ENCODE results near the gene ETV6.
"Not testable (repeated sequence)": the region's sequence is repeated elsewhere in the genome, so short reads cannot be mapped to it uniquely, and the experiment has no call there.

ETV6 gene

DNA sequence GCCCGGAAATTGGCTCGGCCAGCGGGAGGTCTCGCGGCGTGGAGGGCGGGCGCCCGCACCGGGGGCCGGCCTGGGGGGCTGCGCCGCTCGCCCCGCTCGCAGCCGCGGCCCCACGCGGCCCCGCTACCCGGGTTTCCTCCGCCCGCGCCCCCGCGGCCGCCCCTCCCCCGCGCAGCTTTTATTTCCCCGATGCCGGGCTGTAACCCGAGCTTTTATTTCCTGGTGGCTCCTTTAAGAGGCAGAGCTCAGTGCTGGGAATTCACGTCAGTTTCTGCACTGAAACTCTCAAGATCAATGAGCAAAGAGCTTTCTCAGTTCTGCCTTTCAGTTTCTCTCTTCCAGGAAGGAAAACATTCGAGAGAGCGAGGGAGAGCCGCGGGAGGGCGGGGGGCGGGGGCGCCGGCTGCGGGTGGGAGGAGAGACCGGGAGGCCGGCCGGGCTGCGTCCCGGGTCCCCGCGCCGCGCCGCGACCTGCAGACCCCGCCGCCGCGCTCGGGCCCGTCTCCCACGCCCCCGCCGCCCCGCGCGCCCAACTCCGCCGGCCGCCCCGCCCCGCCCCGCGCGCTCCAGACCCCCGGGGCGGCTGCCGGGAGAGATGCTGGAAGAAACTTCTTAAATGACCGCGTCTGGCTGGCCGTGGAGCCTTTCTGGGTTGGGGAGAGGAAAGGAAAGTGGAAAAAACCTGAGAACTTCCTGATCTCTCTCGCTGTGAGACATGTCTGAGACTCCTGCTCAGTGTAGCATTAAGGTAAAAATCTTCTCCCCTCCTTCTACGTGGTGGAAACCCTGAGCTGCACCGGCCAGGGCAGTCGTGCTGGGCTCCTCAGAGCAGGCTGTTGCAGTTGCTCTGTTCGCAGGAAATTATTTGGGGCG is at the start of gene ETV6:
TSS of gene ETV6 (plus strand) at position 262 of the 873 bp plus-strand sequence. CDS start at position 716, 454 bp downstream.
- DNase-seq = peak; percentile 87 to 92

DNA sequence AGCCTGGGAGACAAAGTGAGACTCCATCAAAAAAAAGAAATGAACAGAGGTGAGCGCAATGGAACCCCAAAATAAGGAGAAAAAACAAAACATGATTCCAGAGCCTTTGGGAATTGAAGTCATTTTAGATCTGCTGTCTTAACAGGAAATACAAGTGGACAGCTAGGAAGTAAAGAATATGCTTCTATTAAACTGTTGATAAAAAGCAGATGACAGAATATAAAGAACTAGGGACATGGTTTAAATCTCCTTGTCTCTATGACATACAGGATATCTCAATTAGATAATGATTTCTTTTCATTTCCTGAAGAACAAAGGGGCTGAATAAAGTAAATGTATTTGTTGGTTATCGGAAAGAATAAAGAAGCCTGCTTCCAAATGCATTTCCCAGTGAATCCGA is 49.3 kb upstream of the ETV6 start:
- no peak for DNase-seq

DNA sequence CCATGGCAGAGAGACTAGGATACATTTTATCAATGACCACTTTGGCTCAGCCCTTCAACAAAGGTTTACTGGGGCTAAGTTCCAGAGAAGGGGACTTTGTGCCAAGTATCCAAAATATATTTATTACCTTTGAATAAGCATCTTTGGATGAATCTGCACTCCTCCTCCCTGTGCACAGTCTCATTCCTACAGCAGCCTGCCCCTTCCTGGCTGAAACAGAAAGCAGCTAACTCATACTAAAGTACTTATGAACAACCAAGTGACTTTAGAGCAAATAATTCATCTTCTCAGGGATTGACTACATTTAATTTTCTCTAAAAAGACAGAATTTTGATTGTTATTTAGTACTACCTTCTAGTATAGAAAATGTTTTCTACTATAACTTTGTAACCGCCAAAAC is 47.8 kb upstream of the ETV6 start:
- no peak for DNase-seq

DNA sequence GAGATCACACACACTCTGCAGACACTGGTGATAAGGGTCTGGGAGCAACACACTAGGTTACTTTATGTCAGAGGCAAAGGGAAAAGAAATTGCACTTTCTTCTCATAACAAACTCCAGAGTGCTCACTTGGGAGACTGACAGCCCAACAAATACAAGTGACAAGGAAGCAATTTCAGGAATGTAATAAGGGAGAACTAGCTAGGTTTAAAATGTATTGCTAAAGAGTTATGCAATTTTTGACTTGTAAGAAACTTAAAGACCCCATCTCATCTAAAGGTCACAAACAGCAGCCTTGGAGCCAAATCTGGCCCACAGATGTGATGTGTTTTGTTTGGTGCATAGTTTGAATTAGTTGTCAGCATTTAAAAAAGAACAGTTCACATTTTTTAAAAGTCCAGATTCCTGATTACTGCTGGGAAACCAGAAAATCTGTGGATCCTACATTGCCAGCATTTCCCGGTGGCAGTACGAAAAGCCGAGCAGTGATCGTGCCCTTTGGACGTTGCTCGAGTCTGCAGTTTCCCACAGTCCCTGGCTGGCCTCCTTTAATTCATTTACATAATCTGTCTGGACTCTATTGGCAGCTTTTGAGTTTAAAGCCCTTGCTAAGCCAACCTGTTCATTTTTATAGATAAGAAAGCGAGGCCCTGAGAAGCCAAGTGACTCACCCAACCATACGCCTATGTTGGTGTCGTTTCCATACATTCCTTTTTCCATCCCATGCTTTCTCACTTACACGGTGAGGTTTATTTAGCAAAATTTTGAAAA is 42.0 kb upstream of the ETV6 start:
- no peak for DNase-seq

DNA sequence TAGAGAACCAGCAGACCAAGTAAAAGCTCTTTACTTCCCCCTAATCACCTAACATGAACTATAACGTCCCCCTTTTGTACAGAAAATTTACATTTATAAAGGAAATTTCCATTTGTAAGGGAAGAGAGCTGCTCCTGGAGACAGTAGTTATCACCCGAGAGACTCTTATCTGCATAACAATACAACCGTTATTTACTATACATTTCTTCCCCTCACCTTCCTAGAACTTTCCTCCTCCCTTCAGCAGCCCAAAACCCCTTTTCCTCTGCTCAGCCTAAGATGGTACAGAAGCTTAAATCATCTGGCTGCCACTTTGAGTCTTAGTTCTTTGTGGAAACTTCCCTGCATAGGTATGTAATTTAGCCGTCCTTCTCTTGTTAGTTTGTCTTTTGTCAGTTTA is 40.4 kb upstream of the ETV6 start:
- DNase-seq = no peak

DNA sequence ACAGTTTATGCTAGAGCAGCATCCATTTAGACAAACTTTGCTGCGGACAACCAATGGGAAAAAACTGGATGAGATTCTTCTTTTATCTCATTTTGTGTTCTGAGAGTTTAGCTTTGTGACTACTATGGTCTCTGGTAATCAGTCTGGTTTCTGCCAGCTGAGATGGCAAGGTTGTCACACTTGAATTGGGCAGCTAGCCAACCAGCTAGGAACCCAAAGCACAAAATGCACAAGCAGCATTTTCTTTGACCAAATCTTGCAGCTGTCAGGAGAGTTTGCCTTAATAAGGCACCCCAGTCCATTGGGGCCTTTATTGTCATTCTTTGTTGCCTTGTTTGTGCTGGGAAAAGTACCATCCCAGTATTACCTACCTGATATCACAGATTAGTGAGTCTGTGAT is 34.0 kb upstream of the ETV6 start:
- no peak for DNase-seq

DNA sequence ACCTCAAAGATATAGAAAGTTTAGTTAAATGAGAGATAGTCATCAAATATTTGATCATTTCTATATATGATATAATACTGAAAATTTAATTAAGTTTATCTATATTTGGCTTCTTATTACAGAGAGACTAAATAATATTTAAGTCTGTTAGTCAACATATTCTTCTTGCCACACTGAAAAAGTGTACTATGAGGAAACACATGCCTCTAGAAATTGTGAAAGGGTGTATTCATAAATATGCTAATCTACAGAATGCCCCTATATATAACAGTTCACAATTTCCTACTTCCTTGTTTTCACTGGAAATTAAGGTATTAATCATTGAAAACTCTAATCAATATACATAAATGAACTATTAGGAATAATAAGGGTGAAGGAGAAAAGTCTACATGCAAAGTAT is 31.4 kb upstream of the ETV6 start:
- peak; percentile 51 to 70 for DNase-seq

DNA sequence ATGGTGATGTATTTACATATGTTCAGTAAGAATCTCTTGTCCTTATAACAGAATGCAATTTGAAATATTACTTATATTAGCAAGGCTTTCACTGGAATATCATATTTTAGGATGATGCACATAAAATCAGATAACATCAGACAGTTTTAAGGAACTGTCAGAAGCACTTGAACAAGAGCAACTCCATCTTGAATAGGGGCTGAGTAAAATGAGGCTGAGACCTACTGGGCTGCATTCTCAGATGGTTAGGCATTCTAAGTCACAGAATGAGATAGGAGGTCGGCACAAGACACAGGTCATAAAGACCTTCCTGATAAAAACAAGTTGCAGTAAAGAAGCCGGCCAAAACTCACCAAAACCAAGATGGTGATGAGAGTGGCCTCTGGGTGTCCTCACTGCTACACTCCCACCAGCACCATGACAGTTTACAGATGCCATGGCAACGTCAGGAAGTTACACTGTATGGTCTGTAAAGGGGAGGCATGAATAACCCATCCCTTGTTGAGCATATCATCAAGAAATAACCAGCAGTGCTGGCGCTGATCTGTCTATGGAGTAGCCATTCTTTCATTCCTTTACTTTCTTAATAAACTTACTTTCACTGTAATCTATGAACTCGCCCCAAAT is 27.6 kb upstream of the ETV6 start:
- DNase-seq = peak in 1 of 2 donors; percentile 18

DNA sequence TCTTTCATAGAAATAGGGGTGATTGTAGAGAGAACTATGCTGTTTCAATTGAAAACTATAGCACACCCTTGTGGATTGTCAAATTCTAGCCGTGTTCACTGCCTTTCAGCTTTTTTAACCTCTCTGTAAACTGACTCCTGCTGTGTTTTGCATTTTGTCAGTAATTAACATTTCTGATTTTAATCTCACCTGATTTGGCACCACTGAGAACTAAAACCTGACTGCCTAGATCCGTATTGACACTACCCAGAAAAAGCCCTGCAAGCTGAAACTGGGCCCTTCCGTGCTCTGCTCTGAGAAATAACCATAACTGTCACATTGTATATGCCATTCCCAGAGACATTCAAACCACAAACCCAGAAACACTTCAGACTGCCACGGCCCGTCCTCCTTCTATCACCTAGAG is 26.6 kb upstream of the ETV6 start:
- DNase-seq = peak in 1 of 2 donors; percentile 20

DNA sequence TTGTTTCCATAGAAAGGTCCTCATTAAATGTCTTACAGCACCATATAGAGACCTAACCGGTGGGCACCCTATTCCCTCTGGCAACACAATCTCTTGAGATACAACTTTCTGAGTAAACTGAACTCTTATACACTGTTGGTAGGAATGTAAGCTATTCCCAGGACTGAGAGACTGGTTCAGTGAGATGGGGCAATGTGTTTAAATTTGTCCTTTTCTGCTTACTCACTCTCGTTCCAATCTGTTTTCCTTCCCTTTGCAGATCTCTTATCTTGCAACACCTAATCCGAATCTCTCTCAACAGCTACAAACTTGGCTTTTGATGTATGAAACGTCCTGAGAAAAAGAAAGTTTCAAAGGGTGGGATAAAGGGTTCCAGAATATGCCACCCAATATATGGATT is 26.1 kb upstream of the ETV6 start:
- DNase-seq = peak; percentile 24 to 28

DNA sequence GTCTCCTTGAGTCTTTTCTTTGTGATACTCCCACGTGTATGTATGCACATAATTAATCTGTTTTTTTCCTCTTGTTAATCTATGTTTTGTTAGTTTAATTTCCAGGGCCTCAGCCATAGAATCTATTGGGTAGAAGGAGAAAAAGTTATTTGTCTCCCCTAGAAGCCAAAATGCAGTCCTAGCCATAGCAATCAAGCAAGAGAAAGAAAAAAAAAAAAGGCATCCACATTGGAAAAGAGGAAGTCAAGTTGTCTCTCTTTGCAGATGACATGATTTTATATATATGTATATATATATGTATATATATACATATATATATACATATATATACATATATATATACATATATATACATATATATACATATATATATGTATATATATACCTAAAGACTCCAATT is 25.4 kb upstream of the ETV6 start:
- DNase-seq = no peak

DNA sequence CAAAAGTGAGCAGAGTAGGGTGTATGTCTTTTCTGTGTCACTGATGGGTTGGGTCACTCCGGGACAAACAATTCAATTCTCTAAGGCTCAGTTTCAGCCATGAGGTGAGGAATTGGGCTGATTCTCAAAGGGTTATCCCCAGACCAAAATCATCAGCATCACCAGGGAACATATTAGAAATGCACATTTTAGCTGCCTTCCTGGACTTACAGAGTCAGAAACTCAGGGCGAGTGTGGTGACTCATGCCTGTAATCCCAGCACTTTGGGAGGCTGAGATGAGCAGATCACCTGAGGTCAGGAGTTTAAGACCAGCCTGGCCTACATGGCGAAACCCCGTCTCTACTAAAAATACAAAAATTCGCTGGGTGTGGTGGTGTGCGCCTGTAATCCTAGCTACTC is 21.8 kb upstream of the ETV6 start:
- DNase-seq = not testable (repeated sequence)

DNA sequence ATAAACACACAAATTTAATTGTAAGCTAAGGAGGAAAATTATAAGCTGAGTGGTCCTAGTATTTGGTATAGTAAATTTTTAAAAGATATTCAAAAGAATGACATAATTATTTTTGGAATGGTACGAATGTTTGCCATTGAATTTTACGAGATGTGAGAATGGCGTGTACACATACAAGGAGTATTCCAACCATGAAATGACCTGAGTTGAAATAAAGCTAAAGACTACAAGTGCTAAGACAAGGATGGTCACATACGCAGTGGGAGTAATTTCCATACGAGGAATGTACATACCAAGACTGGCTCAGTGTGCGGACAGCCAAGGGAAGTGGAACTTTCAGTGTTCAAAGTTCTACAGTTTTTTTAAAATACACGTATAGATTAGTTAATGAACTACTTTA is 21.1 kb upstream of the ETV6 start:
- no peak for DNase-seq

DNA sequence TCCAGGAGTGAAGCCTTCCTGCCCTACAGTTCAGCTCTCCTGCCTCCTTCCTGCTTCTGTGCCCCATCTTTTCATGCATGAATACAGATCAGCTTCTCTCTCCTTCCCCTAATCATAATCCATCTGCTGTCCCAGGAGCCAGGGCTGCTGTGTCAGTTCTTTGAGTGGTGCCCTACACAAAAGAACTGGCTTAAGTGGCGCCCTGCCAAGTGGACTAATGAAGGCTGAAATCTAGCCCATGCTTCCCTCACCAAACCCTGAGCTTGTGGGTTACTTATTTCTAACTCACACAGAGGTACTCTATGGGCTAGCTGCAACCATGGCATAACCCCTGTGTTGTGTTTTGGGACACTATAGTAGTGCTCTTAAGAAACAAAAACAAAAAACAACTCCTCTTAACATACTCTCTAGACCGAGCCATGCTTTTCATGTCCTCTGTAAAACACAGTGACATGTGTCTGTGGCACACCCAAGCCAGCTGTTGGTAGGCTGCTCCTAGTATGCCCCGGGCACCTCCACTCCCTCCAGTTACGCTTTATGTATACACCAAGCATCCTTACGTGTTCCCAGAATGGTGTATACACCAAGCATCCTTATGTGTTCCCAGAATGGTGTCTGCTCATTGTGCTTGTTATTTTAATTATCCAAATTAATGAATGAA is 19.3 kb upstream of the ETV6 start:
- DNase-seq = no peak

DNA sequence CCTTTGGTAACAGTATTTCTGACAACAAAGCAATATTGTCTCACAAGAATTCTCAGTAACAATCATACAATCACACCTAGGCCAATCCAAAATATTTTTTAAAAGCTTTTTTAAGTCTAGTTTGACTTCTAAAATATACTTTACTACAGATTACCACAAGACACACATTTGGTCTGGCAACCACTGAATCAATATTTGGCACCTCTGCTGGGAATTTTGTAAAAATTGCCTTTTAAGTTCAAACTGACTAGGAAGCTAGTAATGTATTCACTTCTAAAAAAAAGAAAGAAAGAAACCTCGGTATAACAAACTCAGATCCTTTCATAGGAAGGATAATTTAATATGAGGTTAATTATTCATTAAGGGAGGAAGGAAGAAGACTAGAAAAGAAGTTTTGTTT is 18.2 kb upstream of the ETV6 start:
- DNase-seq = no peak

DNA sequence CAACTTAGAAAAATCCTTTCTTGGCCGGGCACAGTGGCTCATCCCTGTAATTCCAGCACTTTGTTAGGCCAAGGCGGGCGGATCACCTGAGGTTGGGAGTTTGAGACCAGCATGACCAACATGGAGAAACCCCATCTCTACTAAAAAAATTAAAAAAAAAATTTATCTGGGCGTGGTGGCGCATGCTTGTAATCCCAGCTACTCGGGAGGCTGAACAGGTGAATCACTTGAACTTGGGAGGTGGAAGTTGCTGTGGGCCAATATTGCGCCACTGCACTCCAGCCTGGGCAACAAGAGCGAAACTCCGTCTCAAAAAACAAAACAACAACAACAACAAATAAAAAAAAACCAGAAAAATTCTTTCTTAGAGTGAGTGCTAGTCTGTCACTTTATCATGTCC is 17.6 kb upstream of the ETV6 start:
- DNase-seq = not testable (repeated sequence)

DNA sequence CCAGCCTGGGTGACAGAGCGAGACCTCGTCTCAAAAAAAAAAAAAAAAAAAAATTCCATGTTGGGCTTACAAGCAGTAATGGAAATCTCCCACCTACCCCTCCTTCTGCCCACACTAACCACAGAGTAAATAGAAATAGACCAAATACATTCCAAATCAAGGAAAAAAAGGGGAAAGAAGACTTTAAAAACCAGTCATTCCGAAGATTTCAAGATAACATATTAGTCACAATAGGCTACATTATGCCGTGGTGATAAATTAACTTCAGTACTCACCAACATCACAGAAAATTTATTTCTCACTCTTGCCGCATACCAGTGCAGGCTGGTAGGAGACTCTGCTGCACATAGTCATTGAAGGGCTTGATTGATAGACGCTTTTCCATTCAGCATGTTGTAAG is 15.5 kb upstream of the ETV6 start:
- DNase-seq = no peak

DNA sequence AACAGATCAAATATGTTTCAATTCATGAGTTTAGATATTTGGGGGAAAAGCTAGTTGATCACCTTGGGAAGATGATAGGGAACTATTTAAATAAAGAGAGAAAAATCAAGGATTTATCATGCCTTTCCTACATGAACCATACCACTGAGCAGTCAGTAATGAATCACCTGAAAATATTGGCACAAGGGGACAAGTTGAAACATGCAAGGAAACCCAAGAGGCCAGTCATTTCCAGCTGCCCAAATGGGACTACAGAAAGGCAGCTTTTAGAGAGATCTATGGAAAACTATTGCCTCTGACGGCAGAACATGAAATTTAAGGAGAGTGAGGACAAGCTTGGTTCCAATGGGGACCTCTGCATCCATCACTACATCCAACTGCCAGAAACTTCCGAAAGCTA is 14.1 kb upstream of the ETV6 start:
- DNase-seq = no peak

DNA sequence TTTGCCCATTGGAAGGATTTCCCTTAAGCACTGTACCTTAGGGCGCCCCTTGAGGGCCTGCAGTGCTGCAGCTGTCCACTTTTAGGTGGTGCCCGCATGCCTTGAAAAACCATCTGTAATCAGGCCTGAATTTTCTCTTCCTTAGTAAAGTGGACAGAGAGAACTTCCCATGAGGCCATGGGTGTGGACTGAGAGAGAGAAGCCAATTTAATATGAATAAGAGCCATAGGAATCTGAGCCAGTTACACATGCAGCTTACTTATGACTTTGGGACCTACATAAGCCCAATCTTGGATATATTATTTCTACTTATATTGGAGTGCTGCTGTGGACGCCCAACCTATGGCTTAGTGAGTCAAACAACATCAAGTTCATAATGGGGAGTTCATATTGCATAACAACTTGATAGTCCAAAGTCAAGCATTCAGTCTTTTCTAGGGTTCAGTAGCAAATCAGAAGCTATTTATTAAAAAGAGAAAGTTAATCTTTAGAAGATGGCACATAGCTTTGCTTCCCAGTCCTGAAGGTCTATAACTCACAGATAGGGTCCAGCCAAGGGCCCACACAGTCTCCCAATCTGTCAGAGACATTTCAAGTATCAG is 11.1 kb upstream of the ETV6 start:
- no peak for DNase-seq

DNA sequence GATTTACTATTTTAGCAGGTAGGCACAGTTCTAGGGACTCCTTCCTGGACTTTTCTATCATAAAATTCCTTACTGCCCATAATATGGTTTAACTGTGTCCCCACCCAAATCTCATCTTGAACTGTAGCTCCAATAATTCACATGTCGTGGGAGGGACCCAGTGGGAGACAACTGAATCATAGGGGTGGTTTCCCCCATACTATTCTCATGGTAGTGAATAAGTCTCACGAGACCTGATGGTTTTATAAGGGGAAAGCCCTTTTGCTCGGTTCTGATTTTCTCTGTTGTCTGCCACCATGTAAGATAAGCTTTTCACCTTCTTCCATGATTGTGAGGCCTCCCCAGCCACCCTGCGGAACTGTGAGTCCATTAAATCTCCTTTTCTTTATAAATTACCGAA is 10.0 kb upstream of the ETV6 start:
- DNase-seq = no peak

DNA sequence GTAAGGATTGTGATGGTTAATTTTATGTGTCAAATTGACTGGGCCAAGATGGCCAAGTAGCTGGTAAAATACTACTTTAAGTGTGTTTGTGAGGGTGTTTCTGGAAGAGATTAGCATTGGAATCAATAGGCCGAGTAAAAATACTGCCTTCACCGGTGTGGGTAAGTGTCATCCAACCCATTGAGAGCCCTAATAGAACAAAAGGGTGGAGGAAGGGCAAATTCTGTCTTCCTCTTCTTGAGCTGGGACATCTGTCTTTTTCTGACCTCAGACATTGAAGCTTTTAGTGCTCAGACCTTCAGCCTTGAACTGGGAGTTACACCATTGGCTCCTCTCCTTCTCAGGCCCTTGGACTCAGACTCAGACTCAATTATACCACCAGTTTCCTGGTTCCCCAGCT is 8.0 kb upstream of the ETV6 start:
- DNase-seq = no peak

DNA sequence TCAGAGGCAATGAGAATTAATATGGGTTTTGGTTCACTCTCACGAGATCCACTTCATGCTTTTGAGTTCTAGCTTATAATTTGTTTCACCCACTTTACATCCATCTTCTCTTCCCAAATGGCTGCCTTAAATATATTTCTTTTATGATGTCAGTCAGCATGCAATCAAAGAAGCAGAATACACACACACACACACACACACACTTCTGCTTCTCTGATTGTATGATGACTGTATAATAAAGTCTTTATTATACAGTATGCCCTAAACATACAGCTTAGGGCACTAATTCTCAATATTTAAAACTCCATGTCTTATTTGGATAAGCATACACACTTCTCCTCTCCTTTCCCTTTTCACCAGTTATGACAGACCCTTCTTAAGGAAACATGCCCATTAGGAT is 6.7 kb upstream of the ETV6 start:
- DNase-seq = no peak

DNA sequence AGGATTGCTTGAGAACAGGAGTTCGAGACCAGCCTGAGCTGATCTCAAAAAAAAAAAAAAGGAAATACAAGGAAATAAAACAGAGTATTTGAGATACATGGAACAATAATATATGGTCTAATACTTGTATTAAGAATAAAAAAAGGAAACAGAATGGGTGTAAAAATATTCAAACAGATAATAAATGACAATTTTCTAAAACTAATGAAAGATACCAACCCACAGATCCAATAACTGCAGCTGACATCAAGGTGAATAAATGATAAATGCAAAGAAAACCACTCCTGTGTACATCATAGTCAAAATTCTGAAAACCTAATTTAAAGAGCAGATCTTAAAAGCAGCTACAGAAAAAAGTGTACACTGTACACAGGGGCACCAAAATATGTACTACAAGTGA is 4.1 kb upstream of the ETV6 start:
- DNase-seq = no peak

Measured in inflammatory macrophage treated with lipopolysaccharide for 1 hour (primary cell).